Brain pericyte (primary cell): ENCODE results near the gene NEDD4.

Experiments
- DNase-seq: peaks from one replicate; pipeline ENCODE4 v3.0.0-alpha.2; 2012; ENCODE audit warnings: low read depth, low spot score

The NEDD4 gene

DNA sequence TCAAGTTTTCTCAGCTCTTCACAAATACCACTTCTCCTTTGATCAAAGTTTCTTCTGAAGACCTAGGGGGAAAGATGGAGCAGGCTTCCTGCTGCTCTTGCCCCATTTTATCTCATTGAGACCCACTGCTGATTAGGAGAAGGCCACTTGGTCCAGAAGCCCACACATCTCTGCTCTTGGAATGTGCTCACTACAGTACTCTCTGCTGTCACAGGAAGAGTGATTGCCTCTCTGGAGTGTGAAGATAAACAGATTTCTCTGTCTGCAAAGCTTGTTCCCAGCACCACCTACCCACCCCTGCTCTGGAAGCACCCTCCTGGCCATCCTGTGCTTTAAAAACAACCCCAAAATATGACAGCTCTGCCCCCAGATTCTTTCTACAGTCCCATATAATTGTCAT lies 209.1 kb downstream of the NEDD4 start:
- no peak for DNase-seq

- DNase-seq: no peak
These were observed 210.5 kb downstream of the NEDD4 start for GRCh38 chr15:55782901-55783300.

DNA sequence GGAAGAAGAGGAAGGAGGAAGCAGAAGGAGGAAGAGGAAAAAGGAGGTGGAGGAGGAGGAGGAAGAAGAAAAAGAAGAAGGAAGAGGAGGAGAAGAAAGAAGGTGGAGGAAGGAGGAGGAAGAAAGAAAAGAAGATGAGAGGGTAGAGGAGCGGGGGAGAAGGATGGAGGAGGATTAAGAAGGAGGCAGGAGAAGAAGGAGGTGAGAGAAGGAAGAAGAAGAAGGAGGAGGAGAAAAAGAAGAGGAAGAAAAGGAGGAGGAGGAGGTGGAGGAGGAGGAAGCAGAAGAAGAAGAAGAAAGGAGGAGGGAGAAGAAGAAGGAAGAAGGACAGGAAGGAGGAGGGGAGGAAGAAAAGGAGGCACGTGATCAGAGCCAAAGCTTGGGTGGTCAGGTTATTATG lies 213.1 kb downstream of the NEDD4 start:
- DNase-seq: no peak

DNA sequence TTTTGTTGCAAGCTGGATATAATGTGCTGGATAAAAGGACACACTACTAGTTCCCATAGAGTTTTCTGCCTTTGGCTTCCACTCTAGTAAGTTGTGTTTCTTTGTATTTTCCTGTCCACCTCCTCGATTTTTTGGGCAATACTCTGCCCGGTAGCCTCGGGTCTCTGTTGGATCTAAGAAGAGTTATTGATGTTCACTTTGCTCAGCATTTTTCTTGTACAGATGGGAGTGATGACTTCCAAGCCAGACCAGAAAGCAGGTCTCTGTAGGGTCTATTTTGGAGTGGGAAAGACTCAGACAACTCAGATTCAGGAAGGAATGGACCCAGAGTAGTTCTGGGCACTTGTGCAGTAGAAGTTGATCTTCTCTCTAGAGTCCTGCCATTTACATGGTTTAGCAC lies 214.5 kb downstream of the NEDD4 start:
- no peak for DNase-seq
